MG63 (cell line): ENCODE results near the gene NTN4. TPM values are rescaled to one million over a fixed set of nuclear protein-coding genes. Genes with fewer than 3 reads are reported as not detected.
"Not testable (repeated sequence)": the region's sequence is repeated elsewhere in the genome, so short reads cannot be mapped to it uniquely, and the experiment has no call there.

Source experiments
- DNase-seq: peaks from one replicate; pipeline ENCODE4 v3.0.0-alpha.2; 2020
- H3K27me3 ChIP-seq: fragments of 250-450 bp; sonication (Bioruptor Pico); 2 replicates; pipeline ENCODE4 v1.5.1; 2020; ENCODE audit warnings: mild to moderate bottlenecking, moderate library complexity
- H3K36me3 ChIP-seq: fragments of 250-450 bp; sonication (Bioruptor Pico); 2 replicates; pipeline ENCODE4 v1.5.1; 2020; ENCODE audit warnings: mild to moderate bottlenecking, moderate library complexity
- H3K4me3 ChIP-seq: fragments of 250-450 bp; sonication (Bioruptor Pico); 2 replicates; pipeline ENCODE4 v1.5.1; 2020; ENCODE audit warnings: mild to moderate bottlenecking, moderate library complexity
- H3K9me3 ChIP-seq: fragments of 250-450 bp; sonication (Bioruptor Pico); 2 replicates; pipeline ENCODE4 v1.5.1; 2020; ENCODE audit warnings: mild to moderate bottlenecking, moderate library complexity
- total RNA-seq: library from RNA; depleted of rRNA; stranded (reverse); fragments of >200 nt; shearing (Covaris generic); gene quantifications from 2 replicates; pipeline ENCODE4 v1.2.3, GENCODE V29; 2014; ENCODE audit warnings: low replicate concordance; rRNA removed

The NTN4 gene
- total RNA-seq: 39.1 and 43.1 TPM in 2 replicates

GRCh38 chr12:95790033-95790916 is at the start of gene NTN4:
TSS of gene NTN4 (minus strand) at chr12:95790764. CDS start at chr12:95790309, 455 bp downstream.
- Histone ChIP-seq H3K27me3 (no peaks in the 10 kb centered on the region), H3K9me3 (no peaks in the 10 kb centered on the region), H3K36me3 (peaks cover 23% of the 10 kb centered on the region), H3K4me3 (peak within 1 kb of the TSS; percentile 66)
- DNase-seq: peak; percentile 71

GRCh38 chr12:95838125-95838524 is 47.6 kb upstream of the NTN4 start:
- peak; percentile 78 for DNase-seq
- Histone ChIP-seq H3K36me3 (no peaks in the 10 kb centered on the region), H3K4me3 (0 out of 2 replicates have a peak overlapping the region, but pooled peaks have one; percentile 12), H3K9me3 (no peaks in the 10 kb centered on the region), H3K27me3 (no peaks in the 10 kb centered on the region)

GRCh38 chr12:95837240-95838038 is 46.9 kb upstream of the NTN4 start:
- Histone ChIP-seq H3K4me3 (0 out of 2 replicates have a peak overlapping the region, but pooled peaks have one; percentile 12), H3K36me3 (no peaks in the 10 kb centered on the region), H3K9me3 (no peaks in the 10 kb centered on the region), H3K27me3 (no peaks in the 10 kb centered on the region)
- no peak for DNase-seq

GRCh38 chr12:95836630-95837239 is 46.2 kb upstream of the NTN4 start:
- Histone ChIP-seq H3K9me3 (no peaks in the 10 kb centered on the region), H3K4me3 (no peak overlapping the region)
- peak; percentile 46 for DNase-seq

GRCh38 chr12:95836185-95836609 is 45.6 kb upstream of the NTN4 start:
- Histone ChIP-seq H3K36me3 (no peaks in the 10 kb centered on the region), H3K27me3 (no peaks in the 10 kb centered on the region), H3K4me3 (no peak overlapping the region), H3K9me3 (no peaks in the 10 kb centered on the region)
- DNase-seq: peak; percentile 28

More at GRCh38 chr12:95836630-95837239, 46.2 kb upstream of the NTN4 start:
- H3K36me3 ChIP-seq: no peaks in the 10 kb centered on the region
- no peaks in the 10 kb centered on the region for H3K27me3 ChIP-seq

- Histone ChIP-seq H3K4me3 (no peak overlapping the region), H3K36me3 (no peaks in the 10 kb centered on the region), H3K9me3 (no peaks in the 10 kb centered on the region), H3K27me3 (no peaks in the 10 kb centered on the region)
- no peak for DNase-seq
Observed at GRCh38 chr12:95834572-95834971, 44.0 kb upstream of the NTN4 start.

- DNase-seq: no peak
- H3K4me3 ChIP-seq: no peak overlapping the region
- no peaks in the 10 kb centered on the region for H3K27me3 ChIP-seq
- no peaks in the 10 kb centered on the region for H3K36me3 ChIP-seq
- no peaks in the 10 kb centered on the region for H3K9me3 ChIP-seq
Observed at GRCh38 chr12:95830335-95831089, 39.9 kb upstream of the NTN4 start.

- H3K27me3 ChIP-seq: no peaks in the 10 kb centered on the region
- H3K9me3 ChIP-seq: no peaks in the 10 kb centered on the region
- DNase-seq: no peak
- no peaks in the 10 kb centered on the region for H3K36me3 ChIP-seq
- H3K4me3 ChIP-seq: no peak overlapping the region
Observed at GRCh38 chr12:95829395-95829794, 38.8 kb upstream of the NTN4 start.

GRCh38 chr12:95820096-95820703 is 29.6 kb upstream of the NTN4 start:
- Histone ChIP-seq H3K27me3 (peaks cover 2% of the 10 kb centered on the region; the same call in 1 of the 2 replicates), H3K4me3 (no peak overlapping the region), H3K36me3 (no peaks in the 10 kb centered on the region), H3K9me3 (no peaks in the 10 kb centered on the region)
- DNase-seq: peak; percentile 30

- Histone ChIP-seq H3K9me3 (peaks cover 2% of the 10 kb centered on the region; the same call in 1 of the 2 replicates), H3K4me3 (no peak overlapping the region), H3K36me3 (no peaks in the 10 kb centered on the region), H3K27me3 (no peaks in the 10 kb centered on the region)
- no peak for DNase-seq
Observed at GRCh38 chr12:95815632-95816212, 25.2 kb upstream of the NTN4 start.

GRCh38 chr12:95812155-95812554 is 21.6 kb upstream of the NTN4 start:
- H3K4me3 ChIP-seq, H3K27me3 ChIP-seq, H3K9me3 ChIP-seq, DNase-seq, H3K36me3 ChIP-seq: not testable (repeated sequence)

GRCh38 chr12:95810411-95810810 is 19.8 kb upstream of the NTN4 start:
- H3K27me3 ChIP-seq: no peaks in the 10 kb centered on the region
- no peak for DNase-seq
- H3K36me3 ChIP-seq: no peaks in the 10 kb centered on the region
- peaks cover 5% of the 10 kb centered on the region for H3K9me3 ChIP-seq
- no peak overlapping the region for H3K4me3 ChIP-seq

- no peak overlapping the region for H3K4me3 ChIP-seq
- no peaks in the 10 kb centered on the region for H3K36me3 ChIP-seq
- H3K9me3 ChIP-seq: peaks cover 5% of the 10 kb centered on the region
- DNase-seq: no peak
- no peaks in the 10 kb centered on the region for H3K27me3 ChIP-seq
Observed at GRCh38 chr12:95809000-95809680, 18.6 kb upstream of the NTN4 start.

GRCh38 chr12:95808146-95808545 is 17.6 kb upstream of the NTN4 start:
- no peaks in the 10 kb centered on the region for H3K27me3 ChIP-seq
- no peaks in the 10 kb centered on the region for H3K36me3 ChIP-seq
- H3K9me3 ChIP-seq: peaks cover 5% of the 10 kb centered on the region
- H3K4me3 ChIP-seq: no peak overlapping the region
- DNase-seq: no peak
